ENCODE data around the gene NFIC. TPM values are rescaled to one million over a fixed set of nuclear protein-coding genes. Genes with fewer than 3 reads are reported as not detected.

Gene NFIC
- total RNA-seq, 1 experiment from 2014 or later, result 75.6 TPM

- POLR2A ChIA-PET (ENCODE audit: unreplicated experiment), result no interaction called here
- Histone ChIP-seq H3K27ac (no peak overlapping the region), H3K27me3 (ENCODE audit: insufficient read depth, low read depth) (no peaks in the 10 kb centered on the region), H3K36me3 (ENCODE audit: low read depth) (no peaks in the 10 kb centered on the region), H3K9me3 (ENCODE audit: insufficient read depth, low read depth) (no peaks in the 10 kb centered on the region), H3K4me1 (replicated peaks; ENCODE audit: insufficient read depth) (no peaks in the 10 kb centered on the region), H4K20me1 (ENCODE audit: insufficient read depth) (no peaks in the 10 kb centered on the region), H2AFZ (no peak overlapping the region), H3K4me3 (no peak overlapping the region), H3K4me2 (no peak overlapping the region), H3K79me2 (ENCODE audit: low read depth) (peaks cover 10% of the 10 kb centered on the region), H3F3A (ENCODE audit: insufficient read depth, low read depth) (no peaks in the 10 kb centered on the region; the same call in 1 of the 2 replicates), H3K9me2 (ENCODE audit: insufficient read depth) (no peaks in the 10 kb centered on the region)
- TF ChIP-seq CTCF (conservative IDR thresholded peaks at IDR 0.05) (no peak), EZH2 (IDR thresholded peaks at IDR 0.05; ENCODE audit: low read depth) (no peak)
- intact Hi-C loops (cut with micrococcal nuclease; ENCODE audit: unreplicated experiment), result no loop called here
- CTCF ChIA-PET, result no interaction called here
- BruUV-seq (replicated peaks), result no TSS peak
- no peak for DNase-seq
Observed at GRCh38 chr19:3494051-3494450, 127.7 kb downstream of the NFIC start.

GRCh38 chr19:3494559-3494958 is 128.2 kb downstream of the NFIC start:
- ChIA-PET CTCF (no interaction called here), POLR2A (ENCODE audit: unreplicated experiment) (interaction anchor here (0.7 kb wide), 1 partner anchor 133 kb away, joined by 9 read pairs; no protein-coding TSS in a partner anchor)
- intact Hi-C loops (cut with micrococcal nuclease; ENCODE audit: unreplicated experiment), result no loop called here
- Histone ChIP-seq H3K27me3 (ENCODE audit: insufficient read depth, low read depth) (no peaks in the 10 kb centered on the region), H3K9me2 (ENCODE audit: insufficient read depth) (no peaks in the 10 kb centered on the region), H3K4me2 (no peak overlapping the region), H3K27ac (no peak overlapping the region), H3K4me1 (replicated peaks; ENCODE audit: insufficient read depth) (no peaks in the 10 kb centered on the region), H3F3A (ENCODE audit: insufficient read depth, low read depth) (no peaks in the 10 kb centered on the region; the same call in 1 of the 2 replicates), H2AFZ (no peak overlapping the region), H4K20me1 (ENCODE audit: insufficient read depth) (no peaks in the 10 kb centered on the region), H3K4me3 (no peak overlapping the region), H3K79me2 (ENCODE audit: low read depth) (peaks cover 15% of the 10 kb centered on the region), H3K9me3 (ENCODE audit: insufficient read depth, low read depth) (no peaks in the 10 kb centered on the region), H3K36me3 (ENCODE audit: low read depth) (no peaks in the 10 kb centered on the region)
- BruUV-seq (replicated peaks), result no TSS peak
- TF ChIP-seq CTCF (conservative IDR thresholded peaks at IDR 0.05), result no peak
- no peak for TF ChIP-seq EZH2 (IDR thresholded peaks at IDR 0.05; ENCODE audit: low read depth)
- no peak for DNase-seq

DNA sequence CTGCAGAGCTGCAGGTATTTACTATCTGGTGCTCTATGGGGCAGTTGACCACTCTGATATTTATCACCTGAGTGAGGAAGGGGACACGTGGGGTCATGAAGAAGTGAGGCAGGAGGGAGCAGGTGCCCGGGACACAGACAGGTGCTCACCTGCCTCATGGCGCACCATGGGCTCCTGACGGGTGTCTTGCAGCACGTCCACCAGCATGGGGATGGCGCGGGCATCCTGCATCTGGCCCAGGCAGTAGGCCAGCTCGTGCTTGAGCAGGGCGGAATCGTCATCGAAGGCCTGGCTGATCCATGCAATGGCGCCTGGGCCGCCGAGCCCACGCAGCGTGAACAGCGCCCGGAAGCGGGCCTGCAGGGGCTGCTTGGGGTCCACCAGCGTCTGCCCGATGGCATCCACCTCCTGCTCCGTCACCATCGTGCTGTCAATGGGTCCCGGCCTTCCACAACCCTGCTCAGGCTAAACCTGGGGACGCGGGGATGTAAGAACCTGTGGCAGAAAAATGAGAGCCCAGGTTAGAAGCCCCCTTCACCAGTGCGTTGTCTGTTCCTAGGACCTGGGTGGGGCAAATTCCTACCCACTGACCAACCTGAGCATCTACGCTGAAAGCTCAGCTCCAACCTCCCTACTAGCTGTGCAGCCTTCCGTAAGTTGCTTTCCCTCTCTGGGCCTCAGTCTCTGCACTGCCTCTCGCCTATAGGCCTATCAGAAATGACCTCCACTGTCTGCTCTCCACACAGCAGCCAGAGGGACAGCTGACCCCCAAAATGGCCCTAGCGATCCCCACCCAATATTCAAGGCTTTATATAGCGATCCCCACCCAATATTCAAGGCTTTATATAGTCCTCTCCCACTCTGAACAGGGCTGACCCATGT is 130.2 kb downstream of the NFIC start:
- intact Hi-C loops (cut with micrococcal nuclease; ENCODE audit: unreplicated experiment), result no loop called here
- CTCF ChIA-PET, result no interaction called here
- Histone ChIP-seq H3K4me2 (no peak overlapping the region), H3K27me3 (ENCODE audit: insufficient read depth, low read depth) (no peaks in the 10 kb centered on the region), H3K27ac (no peak overlapping the region), H3K9me2 (ENCODE audit: insufficient read depth) (no peaks in the 10 kb centered on the region), H2AFZ (no peak overlapping the region), H3K79me2 (ENCODE audit: low read depth) (peaks cover 22% of the 10 kb centered on the region), H3K4me3 (no peak overlapping the region), H3K36me3 (ENCODE audit: low read depth) (no peaks in the 10 kb centered on the region), H4K20me1 (ENCODE audit: insufficient read depth) (no peaks in the 10 kb centered on the region), H3K4me1 (replicated peaks; ENCODE audit: insufficient read depth) (no peaks in the 10 kb centered on the region), H3K9me3 (ENCODE audit: insufficient read depth, low read depth) (no peaks in the 10 kb centered on the region), H3F3A (ENCODE audit: insufficient read depth, low read depth) (no peaks in the 10 kb centered on the region; the same call in 1 of the 2 replicates)
- TF ChIP-seq CTCF (conservative IDR thresholded peaks at IDR 0.05) (no peak), EZH2 (IDR thresholded peaks at IDR 0.05; ENCODE audit: low read depth) (no peak)
- no peak for DNase-seq
- no TSS peak for BruUV-seq (replicated peaks)
- POLR2A ChIA-PET (ENCODE audit: unreplicated experiment), result no interaction called here
